Natural killer cell (primary cell): ENCODE data around the gene LRAT. TPM values are rescaled to one million over a fixed set of nuclear protein-coding genes. Genes with fewer than 3 reads are reported as not detected.

Experiments used
- ATAC-seq, 3 donors: fragments of 150-1000 bp in 2 of 3; fragments of 200-7000 bp in 1 of 3; cut with Tn5 transposase; 1 replicate in 1 of 3; 2 replicates in 2 of 3; pipeline ENCODE4 v1.10.0; 2021; ENCODE audit warnings: mild to moderate bottlenecking in 2 of 3, moderate library complexity in 2 of 3
- DNase-seq, 2 donors: peaks; one replicate each; pipeline versions ENCODE4 v3.0.0 to v3.0.0-alpha.2; 2013 to 2021; ENCODE audit warnings: mixed read lengths in 1 of 2
- H3K27ac ChIP-seq: one replicate; pipeline ENCODE4 v1.5.1; 2013; ENCODE audit warnings: mild to moderate bottlenecking, low read length
- H3K27me3 ChIP-seq: one replicate; pipeline ENCODE4 v1.6.1; 2013; ENCODE audit warnings: low read length; ENCODE audit not compliant: control insufficient read depth, insufficient read depth
- H3K36me3 ChIP-seq: one replicate; pipeline ENCODE4 v1.6.1; 2013; ENCODE audit warnings: low read length; ENCODE audit not compliant: control insufficient read depth, insufficient read depth
- H3K4me1 ChIP-seq: one replicate; pipeline ENCODE4 v1.6.1; 2013; ENCODE audit warnings: low read length; ENCODE audit not compliant: control insufficient read depth, insufficient read depth
- H3K4me3 ChIP-seq: one replicate; pipeline ENCODE4 v1.5.1; 2013; ENCODE audit warnings: low read length
- H3K9me3 ChIP-seq: one replicate; pipeline ENCODE4 v1.6.1; 2013; ENCODE audit warnings: low read length; ENCODE audit not compliant: control insufficient read depth, insufficient read depth
- H3K27ac Mint-ChIP-seq, 2 donors: one replicate each; pipeline ENCODE4 v1.8.0; 2022; ENCODE audit warnings: mild to moderate bottlenecking in 2 of 2, mixed read lengths in 2 of 2, moderate library complexity in 1 of 2
- H3K27me3 Mint-ChIP-seq, 2 donors: one replicate each; pipeline ENCODE4 v1.8.0; 2022; ENCODE audit warnings: low read depth in 2 of 2, mixed read lengths in 2 of 2
- H3K36me3 Mint-ChIP-seq: one replicate; pipeline ENCODE4 v1.8.0; 2022; ENCODE audit warnings: mixed read lengths
- H3K4me1 Mint-ChIP-seq, 2 donors: one replicate each; pipeline ENCODE4 v1.8.0; 2022; ENCODE audit warnings: mixed read lengths in 2 of 2
- H3K4me3 Mint-ChIP-seq: one replicate; pipeline ENCODE4 v1.8.0; 2022; ENCODE audit warnings: mild to moderate bottlenecking, moderate library complexity, mixed read lengths
- H3K9me3 Mint-ChIP-seq, 2 donors: one replicate each; pipeline ENCODE4 v1.8.0; 2022; ENCODE audit warnings: mixed read lengths in 2 of 2
- CTCF ChIP-seq: fragments of 200-600 bp; IDR thresholded peaks from one replicate; pipeline ENCODE4 v1.8.0; 2022; ENCODE audit warnings: antibody characterized with exemption
- WGBS: methylation state at CpG from one replicate; pipeline ENCODE4 v1.1.7; 2013; ENCODE audit warnings: missing lambda C conversion rate; ENCODE audit not compliant: insufficient coverage; 5-methylcytosine and 5-hydroxymethylcytosine counted together
- intact Hi-C: fragments of 100-400 bp; cut with micrococcal nuclease; formaldehyde crosslinking; loops from one replicate; pipeline ENCODE4 v1.14.2; 2022
- total RNA-seq, 4 donors: library from RNA; stranded (reverse); fragments of 120-200 nt in 1 of 4; gene quantifications; one replicate each; pipeline versions ENCODE4 v1.2.3 to v1.2.4, GENCODE V29; 2013 to 2022

The LRAT gene
- total RNA-seq, 3 donors from 2014 or later (not counting 1 experiment from before 2014, with no cell fraction given), result not detected

- ATAC-seq, result no peak
- Histone ChIP-seq H3K9me3 (no peaks in the 10 kb centered on the region), H3K27me3 (peaks cover 26% of the 10 kb centered on the region), H3K4me1 (peaks cover 22% of the 10 kb centered on the region), H3K27ac (no peak overlapping the region), H3K4me3 (no peak overlapping the region), H3K36me3 (no peaks in the 10 kb centered on the region)
- no peak for TF ChIP-seq CTCF
- H3K9me3 Mint-ChIP-seq, result no peaks in the 10 kb centered on the region
- intact Hi-C loops, result no loop called here
- peaks cover 36 to 57% of the 10 kb centered on the region in 2 donors for H3K27me3 Mint-ChIP-seq
- H3K36me3 Mint-ChIP-seq, result no peaks in the 10 kb centered on the region
- peaks cover 5 to 12% of the 10 kb centered on the region in 2 donors for H3K4me1 Mint-ChIP-seq
- no peak for DNase-seq
- H3K27ac Mint-ChIP-seq, result no peak overlapping the region
- WGBS, result 3% methylated on average over 44 of the region's 49 CpGs
- no peak overlapping the region for H3K4me3 Mint-ChIP-seq
These were observed 1.6 kb upstream of the LRAT start for GRCh38 chr4:154741922-154742850.

DNA sequence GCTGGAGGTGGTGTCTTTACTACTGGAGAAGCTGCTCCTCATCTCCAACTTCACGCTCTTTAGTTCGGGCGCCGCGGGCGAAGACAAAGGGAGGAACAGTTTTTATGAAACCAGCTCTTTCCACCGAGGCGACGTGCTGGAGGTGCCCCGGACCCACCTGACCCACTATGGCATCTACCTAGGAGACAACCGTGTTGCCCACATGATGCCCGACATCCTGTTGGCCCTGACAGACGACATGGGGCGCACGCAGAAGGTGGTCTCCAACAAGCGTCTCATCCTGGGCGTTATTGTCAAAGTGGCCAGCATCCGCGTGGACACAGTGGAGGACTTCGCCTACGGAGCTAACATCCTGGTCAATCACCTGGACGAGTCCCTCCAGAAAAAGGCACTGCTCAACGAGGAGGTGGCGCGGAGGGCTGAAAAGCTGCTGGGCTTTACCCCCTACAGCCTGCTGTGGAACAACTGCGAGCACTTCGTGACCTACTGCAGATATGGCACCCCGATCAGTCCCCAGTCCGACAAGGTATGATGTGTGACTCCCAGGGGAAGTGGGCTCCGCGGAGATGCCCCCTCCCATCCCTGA, 634 bp downstream of the LRAT start:
- H3K27me3 ChIP-seq, result peaks cover 26% of the 10 kb centered on the region
- H3K36me3 Mint-ChIP-seq, result no peaks in the 10 kb centered on the region
- WGBS, result 9% methylated on average over 31 of the region's 31 CpGs
- peaks cover 5 to 12% of the 10 kb centered on the region in 2 donors for H3K4me1 Mint-ChIP-seq
- no peak for ATAC-seq
- no peaks in the 10 kb centered on the region for H3K9me3 ChIP-seq
- H3K4me3 ChIP-seq, result no peak overlapping the region
- H3K4me3 Mint-ChIP-seq, result peak overlapping the region; percentile 82
- H3K36me3 ChIP-seq, result no peaks in the 10 kb centered on the region
- peaks cover 36 to 55% of the 10 kb centered on the region in 2 donors for H3K27me3 Mint-ChIP-seq
- intact Hi-C loops, result no loop called here
- H3K4me1 ChIP-seq, result peaks cover 22% of the 10 kb centered on the region
- no peaks in the 10 kb centered on the region for H3K9me3 Mint-ChIP-seq
- no peak for DNase-seq
- TF ChIP-seq CTCF, result no peak
- no peak overlapping the region for H3K27ac ChIP-seq
- H3K27ac Mint-ChIP-seq, result no peak overlapping the region

GRCh38 chr4:154757713-154758112, 13.9 kb downstream of the LRAT start:
- 79% methylated on average over 6 of the region's 6 CpGs for WGBS
- no peak for DNase-seq
- intact Hi-C loops, result no loop called here
- Mint-ChIP-seq H3K27me3 (no peaks in the 10 kb centered on the region), H3K9me3 (peaks cover 2 to 4% of the 10 kb centered on the region in 2 donors), H3K4me1 (no peaks in the 10 kb centered on the region), H3K27ac (no peak overlapping the region), H3K36me3 (no peaks in the 10 kb centered on the region), H3K4me3 (no peak overlapping the region)
- no peak overlapping the region for H3K4me3 ChIP-seq
- TF ChIP-seq CTCF, result no peak
- ATAC-seq, result no peak
- no peak overlapping the region for H3K27ac ChIP-seq
- H3K27me3 ChIP-seq, result no peaks in the 10 kb centered on the region
- no peaks in the 10 kb centered on the region for H3K36me3 ChIP-seq
- no peaks in the 10 kb centered on the region for H3K4me1 ChIP-seq
- H3K9me3 ChIP-seq, result no peaks in the 10 kb centered on the region
